Naive thymus-derived CD4-positive, alpha-beta T cell (primary cell): ENCODE results near the gene ZDHHC18. TPM values are rescaled to one million over a fixed set of nuclear protein-coding genes. Genes with fewer than 3 reads are reported as not detected.
A peak's percentile ranks its signal among the peaks of the same experiment; 100 is the strongest.
"Not testable (repeated sequence)": the region's sequence is repeated elsewhere in the genome, so short reads cannot be mapped to it uniquely, and the experiment has no call there.

ENCODE experiments used
- ATAC-seq: fragments of 150-1000 bp; cut with Tn5 transposase; 2 replicates; pipeline ENCODE4 v1.10.0; 2021; ENCODE audit warnings: mild to moderate bottlenecking, moderate library complexity
- CTCF ChIA-PET: fragments of 350-600 bp; sonication (Branson Sonifier 250); formaldehyde crosslinking; loops from one replicate; lab custom pipeline; 2021; ENCODE audit warnings: antibody characterized with exemption; lab: Charles Lee
- POLR2A ChIA-PET: fragments of 350-600 bp; sonication (Branson Sonifier 250); formaldehyde crosslinking; loops from one replicate; lab custom pipeline; 2021; ENCODE audit warnings: antibody characterized with exemption, inconsistent platforms; lab: Charles Lee
- DNase-seq, 9 donors: peaks; one replicate each; pipeline versions ENCODE4 v3.0.0 to v3.0.0-alpha.2; 2020 to 2022; ENCODE audit warnings: mixed read lengths in 1 of 9
- H3K27ac ChIP-seq: one replicate; pipeline ENCODE4 v1.7.0; 2013; ENCODE audit warnings: mild to moderate bottlenecking, low read depth, low read length, moderate library complexity
- H3K27me3 ChIP-seq, 2 donors: one replicate each; pipeline ENCODE4 v1.7.0; 2013; ENCODE audit warnings: low read length in 2 of 2, mild to moderate bottlenecking in 2 of 2, moderate library complexity in 2 of 2; ENCODE audit not compliant: control insufficient read depth in 2 of 2, insufficient read depth in 2 of 2
- H3K36me3 ChIP-seq, 3 experiments: 1 replicate in 2 of 3; 2 replicates in 1 of 3; pipeline ENCODE4 v1.7.0; 2013; ENCODE audit warnings: low read length in 3 of 3, mild to moderate bottlenecking in 3 of 3, moderate library complexity in 1 of 3; ENCODE audit not compliant: insufficient read depth in 3 of 3, control insufficient read depth in 2 of 3
- H3K4me1 ChIP-seq, 2 donors: one replicate each; pipeline ENCODE4 v1.7.0; 2013; ENCODE audit warnings: low read length in 2 of 2, mild to moderate bottlenecking in 2 of 2, moderate library complexity in 1 of 2; ENCODE audit not compliant: control insufficient read depth in 2 of 2, insufficient read depth in 2 of 2
- H3K4me3 ChIP-seq: 2 replicates; pipeline ENCODE4 v1.7.0; 2013; ENCODE audit warnings: mild to moderate bottlenecking, low read length
- H3K9me3 ChIP-seq, 3 experiments: 1 replicate in 2 of 3; 2 replicates in 1 of 3; pipeline ENCODE4 v1.7.0; 2013; ENCODE audit warnings: low read length in 3 of 3; ENCODE audit not compliant: control insufficient read depth in 2 of 3
- H3K27ac Mint-ChIP-seq, 9 donors: one replicate each; pipeline ENCODE4 v1.8.0; 2020 to 2022; ENCODE audit warnings: mixed read lengths in 9 of 9, mild to moderate bottlenecking in 8 of 9, moderate library complexity in 5 of 9, inconsistent platforms in 2 of 9
- H3K27me3 Mint-ChIP-seq, 5 donors: one replicate each; pipeline ENCODE4 v1.8.0; 2021 to 2022; ENCODE audit warnings: mixed read lengths in 5 of 5, mild to moderate bottlenecking in 1 of 5
- H3K36me3 Mint-ChIP-seq, 5 donors: one replicate each; pipeline ENCODE4 v1.8.0; 2020 to 2022; ENCODE audit warnings: mixed read lengths in 5 of 5, mild to moderate bottlenecking in 3 of 5, inconsistent platforms in 1 of 5
- H3K4me1 Mint-ChIP-seq, 7 donors: one replicate each; pipeline ENCODE4 v1.8.0; 2020 to 2022; ENCODE audit warnings: mixed read lengths in 7 of 7, mild to moderate bottlenecking in 3 of 7, inconsistent platforms in 1 of 7
- H3K4me3 Mint-ChIP-seq, 10 donors: one replicate each; pipeline ENCODE4 v1.8.0; 2020 to 2022; ENCODE audit warnings: mild to moderate bottlenecking in 10 of 10, mixed read lengths in 10 of 10, moderate library complexity in 6 of 10, inconsistent platforms in 2 of 10
- H3K9me3 Mint-ChIP-seq, 11 donors: one replicate each; pipeline ENCODE4 v1.8.0; 2020 to 2022; ENCODE audit warnings: mixed read lengths in 11 of 11, mild to moderate bottlenecking in 4 of 11, inconsistent platforms in 1 of 11, moderate library complexity in 1 of 11
- intact Hi-C, 2 donors: fragments of 100-400 bp; cut with micrococcal nuclease; formaldehyde crosslinking; loops; one replicate each; pipeline ENCODE4 v1.15.1; 2023
- polyA plus RNA-seq, 2 donors: library from polyadenylated mRNA; unstranded; fragments of 300-500 nt; fragmentation: Illumina TruSeq; gene quantifications; one replicate each; pipeline ENCODE4 v1.2.3, GENCODE V29; 2021
- total RNA-seq, 6 experiments: library from RNA in 5 of 6; stranded (reverse) in 5 of 6; gene quantifications; 1 replicate in 5 of 6; 2 replicates in 1 of 6; pipeline ENCODE4 v1.2.3 and lab custom pipeline; 2021 to 2026

Gene ZDHHC18
- total and polyA plus RNA-seq, 7 experiments from 2014 or later, result 3.1 to 72.4 (median 38.8) TPM

DNA sequence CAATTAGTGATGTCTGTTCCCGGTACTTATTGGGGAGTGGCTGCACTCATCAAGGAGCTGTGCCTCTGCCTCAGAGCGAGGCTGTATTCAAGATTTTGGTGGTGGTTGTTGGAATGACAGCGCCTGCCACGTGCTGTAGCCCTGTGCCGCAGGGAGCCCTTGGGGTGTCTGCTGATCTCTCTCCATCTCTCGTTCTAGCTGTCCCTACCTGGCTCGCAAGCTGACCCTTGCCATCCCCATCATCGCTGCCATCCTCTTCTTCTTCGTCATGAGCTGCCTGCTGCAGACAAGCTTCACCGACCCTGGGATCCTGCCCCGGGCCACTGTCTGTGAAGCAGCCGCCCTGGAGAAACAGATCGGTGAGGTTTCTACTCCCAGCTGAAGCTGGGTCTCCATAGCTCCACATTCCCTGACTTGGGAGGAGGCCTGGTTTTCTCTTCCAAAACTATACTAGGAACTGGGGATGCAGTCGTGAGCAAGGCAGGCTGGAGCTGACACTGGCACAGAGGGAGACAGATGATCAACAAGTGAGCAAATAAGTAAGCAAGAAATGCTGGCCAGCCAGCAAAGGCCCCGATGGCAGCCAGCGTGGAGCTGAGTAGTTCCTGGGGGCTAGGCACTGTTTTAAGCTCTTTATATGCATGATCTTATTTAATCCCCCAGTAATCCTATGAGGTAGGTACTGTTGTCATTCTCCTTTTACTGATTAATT is 5.9 kb downstream of the ZDHHC18 start:
- H3K4me3 ChIP-seq, result no peak overlapping the region
- H3K36me3 Mint-ChIP-seq, result peaks cover 0 to 56% (median 10%) of the 10 kb centered on the region in 5 donors
- H3K4me1 Mint-ChIP-seq, result peaks cover 52 to 80% (median 75%) of the 10 kb centered on the region in 7 donors
- peaks cover 13 to 39% (median 17%) of the 10 kb centered on the region in 3 experiments for H3K36me3 ChIP-seq
- intact Hi-C loops, result loop anchor here (2.0 kb wide), 3 partner anchors 22 to 360 kb away; partner anchors contain the start of gene HMGN2 (in 1 of the 2)
- peak overlapping the region; percentile 99 for H3K27ac ChIP-seq
- peak overlapping the region in 9 of 10 donors; percentile 39 to 87 (median 82) for H3K4me3 Mint-ChIP-seq
- H3K27me3 Mint-ChIP-seq, result no peaks in the 10 kb centered on the region
- CTCF ChIA-PET, result interaction anchor here (0.8 to 2.8 kb wide), 6 partner anchors 9 to 230 kb away, joined by 3 to 27 read pairs (median 6); partner anchors contain the start of gene PIGV
- POLR2A ChIA-PET, result interaction anchor here (0.6 to 3.1 kb wide), 10 partner anchors 9 to 360 kb away, joined by 3 to 34 read pairs (median 6); partner anchors contain the start of genes GPATCH3, GPN2, HMGN2 and PIGV
- H3K27ac Mint-ChIP-seq, result peak overlapping the region; percentile 95 to 100 (median 99)
- peaks cover 53 to 60% of the 10 kb centered on the region in 2 donors for H3K4me1 ChIP-seq
- H3K9me3 Mint-ChIP-seq, result no peaks in the 10 kb centered on the region
- H3K27me3 ChIP-seq, result no peaks in the 10 kb centered on the region
- DNase-seq (no peak), ATAC-seq (no peak)
- H3K9me3 ChIP-seq, result no peaks in the 10 kb centered on the region

GRCh38 chr1:26833432-26834405 is 7.2 kb downstream of the ZDHHC18 start:
- Mint-ChIP-seq H3K27ac (peak overlapping the region; percentile 95 to 100 (median 99)), H3K9me3 (no peaks in the 10 kb centered on the region), H3K36me3 (peaks cover 4 to 51% (median 11%) of the 10 kb centered on the region in 5 donors), H3K27me3 (no peaks in the 10 kb centered on the region), H3K4me3 (peak overlapping the region; percentile 69 to 87 (median 84)), H3K4me1 (peaks cover 50 to 75% (median 64%) of the 10 kb centered on the region in 7 donors)
- Histone ChIP-seq H3K36me3 (peaks cover 13 to 50% (median 17%) of the 10 kb centered on the region in 3 experiments), H3K9me3 (no peaks in the 10 kb centered on the region), H3K27me3 (no peaks in the 10 kb centered on the region), H3K27ac (peak overlapping the region; percentile 99), H3K4me3 (peak overlapping the region; percentile 59), H3K4me1 (peaks cover 49% of the 10 kb centered on the region in 2 donors)
- ChIA-PET CTCF (interaction anchor here (0.6 to 2.8 kb wide), 19 partner anchors 9 to 1233 kb away, joined by 3 to 27 read pairs (median 4); partner anchors contain the start of gene PIGV), POLR2A (interaction anchor here (0.5 to 3.1 kb wide), 21 partner anchors 9 to 1059 kb away, joined by 3 to 34 read pairs (median 4); partner anchors contain the start of genes GPATCH3, GPN2, HMGN2 and KDF1)
- peak; percentile 59 to 95 (median 88) for DNase-seq
- intact Hi-C loops, result loop anchor here (1.0 to 2.0 kb wide), 8 partner anchors 13 to 361 kb away; partner anchors contain the start of gene HMGN2 (in 1 of the 2)
- peak; percentile 97 for ATAC-seq

GRCh38 chr1:26837665-26838064 is 11.2 kb downstream of the ZDHHC18 start:
- Histone ChIP-seq H3K4me1 (peaks cover 21 to 37% of the 10 kb centered on the region in 2 donors), H3K36me3 (peaks cover 19 to 72% (median 21%) of the 10 kb centered on the region in 3 experiments)
- DNase-seq, ATAC-seq, H3K4me3 Mint-ChIP-seq, H3K27me3 ChIP-seq, H3K27me3 Mint-ChIP-seq, H3K4me3 ChIP-seq, intact Hi-C loops, H3K27ac ChIP-seq, H3K9me3 Mint-ChIP-seq, H3K9me3 ChIP-seq: not testable (repeated sequence)
- ChIA-PET POLR2A (interaction anchor here (1.0 kb wide), 1 partner anchor 27 kb away, joined by 5 read pairs; no protein-coding TSS in a partner anchor), CTCF (interaction anchor here (1.0 kb wide), 1 partner anchor 28 kb away, joined by 5 read pairs; no protein-coding TSS in a partner anchor)
- Mint-ChIP-seq H3K4me1 (peaks cover 18 to 41% (median 27%) of the 10 kb centered on the region in 7 donors), H3K27ac (peak overlapping the region in 4 of 9 donors; percentile 39 to 78 (median 62)), H3K36me3 (peaks cover 4 to 40% (median 11%) of the 10 kb centered on the region in 5 donors)

- peaks cover 13 to 29% of the 10 kb centered on the region in 2 donors for H3K4me1 ChIP-seq
- ATAC-seq, result peak; percentile 93
- H3K9me3 ChIP-seq, result no peaks in the 10 kb centered on the region
- peaks cover 13 to 76% (median 21%) of the 10 kb centered on the region in 3 experiments for H3K36me3 ChIP-seq
- intact Hi-C loops, result no loop called here
- Mint-ChIP-seq H3K36me3 (peaks cover 4 to 33% (median 11%) of the 10 kb centered on the region in 5 donors), H3K4me1 (peaks cover 7 to 30% (median 16%) of the 10 kb centered on the region in 7 donors), H3K4me3 (peak overlapping the region in 1 of 10 donors; percentile 7), H3K27ac (peak overlapping the region in 7 of 9 donors; percentile 8 to 77 (median 56)), H3K27me3 (no peaks in the 10 kb centered on the region), H3K9me3 (no peaks in the 10 kb centered on the region)
- no peak for DNase-seq
- ChIA-PET POLR2A (interaction anchor here (0.7 kb wide), 1 partner anchor 20 kb away, joined by 3 read pairs; no protein-coding TSS in a partner anchor), CTCF (interaction anchor here (0.6 to 1.0 kb wide), 2 partner anchors 17 to 237 kb away, joined by 3 to 6 read pairs; no protein-coding TSS in a partner anchor)
- H3K27me3 ChIP-seq, result no peaks in the 10 kb centered on the region
- H3K4me3 ChIP-seq, result no peak overlapping the region
- peak overlapping the region; percentile 45 for H3K27ac ChIP-seq
These were observed 12.2 kb downstream of the ZDHHC18 start for GRCh38 chr1:26838474-26839338.

DNA sequence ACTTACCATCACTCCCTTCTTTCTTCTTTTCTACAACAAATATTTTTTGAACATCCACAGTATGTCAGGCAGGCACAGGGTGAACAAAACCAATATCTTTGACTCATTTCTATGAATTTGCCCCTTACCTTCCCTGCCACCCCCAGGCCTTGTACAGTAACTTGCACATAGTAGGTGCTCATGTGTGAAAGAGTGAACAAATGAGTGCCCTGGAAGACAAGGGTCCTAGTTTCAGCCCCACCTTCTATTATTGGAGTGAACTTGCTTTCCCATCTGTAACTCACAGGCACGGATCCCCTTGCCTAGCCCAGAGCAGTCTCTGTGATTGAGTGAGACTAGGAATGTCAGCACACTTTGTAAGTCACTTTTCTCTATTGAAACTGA is 12.8 kb downstream of the ZDHHC18 start:
- H3K36me3 ChIP-seq, result peaks cover 11 to 72% (median 15%) of the 10 kb centered on the region in 3 experiments
- H3K27ac ChIP-seq, result peak overlapping the region; percentile 45
- DNase-seq (no peak), ATAC-seq (no peak)
- H3K4me3 ChIP-seq, result no peak overlapping the region
- H3K4me1 ChIP-seq, result peaks cover 7 to 23% of the 10 kb centered on the region in 2 donors
- Mint-ChIP-seq H3K4me3 (peak overlapping the region in 1 of 10 donors; percentile 7), H3K36me3 (peaks cover 4 to 27% (median 11%) of the 10 kb centered on the region in 5 donors), H3K9me3 (no peaks in the 10 kb centered on the region), H3K27ac (peak overlapping the region in 5 of 9 donors; percentile 10 to 77 (median 28)), H3K4me1 (peaks cover 1 to 25% (median 10%) of the 10 kb centered on the region in 7 donors), H3K27me3 (no peaks in the 10 kb centered on the region)
- intact Hi-C loops, result no loop called here
- CTCF ChIA-PET, result interaction anchor here (1.0 kb wide), 1 partner anchor 238 kb away, joined by 6 read pairs; no protein-coding TSS in a partner anchor
- H3K9me3 ChIP-seq, result no peaks in the 10 kb centered on the region
- no peaks in the 10 kb centered on the region for H3K27me3 ChIP-seq
- POLR2A ChIA-PET, result interaction anchor here (0.7 kb wide), 1 partner anchor 20 kb away, joined by 3 read pairs; no protein-coding TSS in a partner anchor
